Motor neuron (in vitro differentiated cells): ENCODE data around the gene EYA2. TPM values are rescaled to one million over a fixed set of nuclear protein-coding genes. Genes with fewer than 3 reads are reported as not detected.
A peak's percentile ranks its signal among the peaks of the same experiment; 100 is the strongest.
"Not testable (repeated sequence)": the region's sequence is repeated elsewhere in the genome, so short reads cannot be mapped to it uniquely, and the experiment has no call there.

Experiments used
- ATAC-seq, 8 experiments: fragments of 200-7000 bp; cut with Tn5 transposase; replicated peaks in 6 of 8; 2 replicates each; pipeline ENCODE4 v1.8.0; 2021; ENCODE audit warnings: mild to moderate bottlenecking in 8 of 8, moderate library complexity in 8 of 8
- H3K27ac ChIP-seq, 2 donors: fragments of 250-450 bp; sonication (Bioruptor Pico); 2 replicates each; pipeline ENCODE4 v1.9.0; 2021; ENCODE audit warnings: antibody characterized with exemption in 2 of 2, mild to moderate bottlenecking in 2 of 2, moderate library complexity in 1 of 2
- H3K4me1 ChIP-seq, 2 donors: fragments of 250-450 bp; sonication (Bioruptor Pico); replicated peaks in 1 of 2; 2 replicates each; pipeline ENCODE4 v1.6.1; 2021; ENCODE audit warnings: antibody characterized with exemption in 2 of 2, mild to moderate bottlenecking in 2 of 2, moderate library complexity in 1 of 2
- H3K4me3 ChIP-seq, 5 donors: fragments of 250-450 bp; sonication (Bioruptor Pico); 2 replicates each; pipeline ENCODE4 v1.9.0; 2021; ENCODE audit warnings: antibody characterized with exemption in 5 of 5, mild to moderate bottlenecking in 5 of 5, moderate library complexity in 4 of 5
- WGBS, 10 experiments: fragments of 450-650 bp; shearing (Covaris generic); methylation state at CpG; one replicate each; pipeline ENCODE4 v1.0.0; 2022; 5-methylcytosine and 5-hydroxymethylcytosine counted together
- in situ Hi-C, 9 experiments: fragments of 400-800 bp; cut with MboI; loops; one replicate each; pipeline ENCODE4 v1.15.0; 2021; ENCODE audit warnings: low sequenced_read_pairs in 9 of 9, low pct_unique_long_range_greater_than_20kb in 2 of 9; ENCODE audit not compliant: unreplicated experiment in 9 of 9
- total RNA-seq, 8 experiments: library from RNA; unstranded; fragments of 300-600 nt; gene quantifications; 2 replicates each; pipeline versions ENCODE4 v1.2.3 to v1.2.4, GENCODE V29; 2022

The EYA2 gene
- total RNA-seq, 8 experiments from 2014 or later: 0.18 to 7.5 (median 1.9) TPM; not detected in 1

DNA sequence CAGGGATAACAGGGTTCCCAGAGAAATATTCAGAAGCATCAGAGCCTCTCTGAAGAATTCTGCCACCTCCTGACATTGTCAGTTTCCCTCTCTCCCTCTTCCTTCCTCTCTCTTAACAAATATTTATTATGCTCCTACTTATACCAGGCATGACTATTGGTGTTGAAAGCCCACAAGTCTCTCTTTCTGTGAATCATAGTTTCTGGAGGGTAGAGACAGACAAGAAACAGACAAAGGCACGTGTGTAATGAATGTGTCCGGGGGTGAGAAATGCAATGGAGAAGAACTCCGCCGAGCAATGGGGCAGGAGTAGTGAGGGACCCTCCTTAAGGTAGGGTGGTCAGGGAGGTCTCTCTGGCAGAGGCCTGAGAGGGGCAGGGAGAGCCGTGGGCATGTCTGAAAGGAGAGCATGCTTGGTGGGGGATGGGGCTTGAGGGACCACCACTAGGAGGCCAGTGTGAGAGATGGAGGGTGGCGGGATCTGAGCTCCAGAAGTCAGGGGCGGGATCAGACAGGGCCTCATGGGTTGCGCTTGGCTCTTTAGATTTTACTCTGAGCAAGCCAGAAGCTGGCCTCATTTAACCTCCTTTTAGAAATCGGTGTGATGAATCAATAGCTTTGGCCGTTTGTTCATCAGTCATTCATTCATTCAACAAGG, 57.3 kb downstream of the EYA2 start:
- Histone ChIP-seq H3K4me1 (no peaks in the 10 kb centered on the region), H3K4me3 (no peak overlapping the region), H3K27ac (no peak overlapping the region)
- ATAC-seq: no peak
- in situ Hi-C loops: no loop called here
- 40 to 82% (median 67%) methylated on average over 1 to 7 of the region's 10 CpGs for WGBS, 10 experiments

DNA sequence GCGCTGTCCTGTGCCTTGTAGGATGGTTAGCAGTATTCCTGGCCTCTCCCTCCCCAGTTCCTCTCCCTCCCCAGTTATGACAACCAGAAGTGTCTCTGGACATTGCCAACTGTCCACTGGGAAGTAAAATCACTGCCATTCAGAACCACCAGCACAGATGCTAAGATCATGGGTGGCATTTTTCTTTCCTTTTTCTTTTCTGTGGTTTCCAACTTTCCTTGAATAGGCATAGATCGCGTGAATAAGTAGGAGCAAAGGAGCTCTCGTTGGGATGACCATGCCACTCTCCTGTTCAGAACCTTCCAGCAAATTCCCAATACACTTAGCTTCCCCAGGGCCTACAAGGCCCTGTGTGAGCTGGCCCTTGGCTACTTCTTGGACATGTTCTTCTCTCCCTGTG, 59.0 kb downstream of the EYA2 start:
- in situ Hi-C loops: no loop called here
- Histone ChIP-seq H3K4me1 (no peaks in the 10 kb centered on the region), H3K27ac (no peak overlapping the region), H3K4me3 (no peak overlapping the region)
- WGBS, 10 experiments: 52 to 81% (median 71%) methylated on average over 1 to 4 of the region's 4 CpGs; no CpG with 5 or more reads in 3 of the 10 experiments
- ATAC-seq: no peak

GRCh38 chr20:46954490-46955038, 59.9 kb downstream of the EYA2 start:
- no peak overlapping the region for H3K27ac ChIP-seq
- ATAC-seq: no peak
- no peak overlapping the region for H3K4me3 ChIP-seq
- H3K4me1 ChIP-seq: no peaks in the 10 kb centered on the region
- 36 to 100% (median 80%) methylated on average over 1 to 9 of the region's 15 CpGs; no CpG with 5 or more reads in 1 of the 10 experiments for WGBS, 10 experiments
- in situ Hi-C loops: no loop called here

DNA sequence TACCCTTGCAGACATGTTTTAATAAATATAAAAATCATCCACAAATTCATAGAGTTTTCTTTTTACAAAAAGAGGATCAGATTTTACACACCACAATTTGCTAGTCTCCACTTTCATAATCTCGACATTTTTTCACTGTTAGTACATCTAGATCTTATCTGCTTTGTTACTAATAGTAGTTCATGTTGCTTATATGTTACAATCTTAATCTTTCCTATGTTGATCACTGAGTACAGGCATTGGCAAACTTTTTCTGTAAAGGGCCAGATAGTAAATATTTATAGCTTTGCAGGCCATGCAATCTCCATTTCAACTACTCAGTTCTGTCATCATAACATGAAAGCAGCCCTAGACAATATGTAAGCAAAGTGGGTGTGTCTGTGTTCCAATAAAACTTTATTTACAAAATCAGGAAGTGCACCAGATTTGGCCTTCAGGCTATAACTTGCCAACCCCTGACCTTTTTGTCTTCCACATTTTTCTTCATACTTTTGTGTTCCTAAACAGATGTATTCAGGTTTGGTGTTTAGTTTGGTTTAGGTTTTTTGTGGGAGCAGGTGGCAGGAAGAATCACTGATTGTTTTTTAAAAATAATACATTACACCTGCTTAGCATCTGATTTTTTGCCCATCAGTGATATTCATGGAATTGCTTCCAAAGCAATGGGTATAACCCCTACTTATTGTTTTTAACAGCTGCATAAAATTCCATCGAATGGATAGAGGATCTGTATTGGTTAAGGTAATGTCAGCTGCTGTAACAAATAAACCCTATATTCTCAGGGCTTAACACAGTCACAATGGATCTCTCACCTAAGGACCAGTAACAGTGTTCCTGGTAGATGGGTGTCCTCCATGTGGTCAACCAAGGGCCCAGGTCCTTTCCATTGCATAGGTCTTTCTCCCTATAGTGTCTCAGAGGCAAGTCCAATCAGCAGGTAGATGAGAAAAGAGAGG, 61.2 kb downstream of the EYA2 start:
- Histone ChIP-seq H3K4me3 (no peak overlapping the region), H3K4me1 (no peaks in the 10 kb centered on the region), H3K27ac (no peak overlapping the region)
- no peak for ATAC-seq
- in situ Hi-C loops: no loop called here
- 20 to 100% (median 75%) methylated on average over 1 to 2 of the region's 2 CpGs; no CpG with 5 or more reads in 1 of the 10 experiments for WGBS, 10 experiments

DNA sequence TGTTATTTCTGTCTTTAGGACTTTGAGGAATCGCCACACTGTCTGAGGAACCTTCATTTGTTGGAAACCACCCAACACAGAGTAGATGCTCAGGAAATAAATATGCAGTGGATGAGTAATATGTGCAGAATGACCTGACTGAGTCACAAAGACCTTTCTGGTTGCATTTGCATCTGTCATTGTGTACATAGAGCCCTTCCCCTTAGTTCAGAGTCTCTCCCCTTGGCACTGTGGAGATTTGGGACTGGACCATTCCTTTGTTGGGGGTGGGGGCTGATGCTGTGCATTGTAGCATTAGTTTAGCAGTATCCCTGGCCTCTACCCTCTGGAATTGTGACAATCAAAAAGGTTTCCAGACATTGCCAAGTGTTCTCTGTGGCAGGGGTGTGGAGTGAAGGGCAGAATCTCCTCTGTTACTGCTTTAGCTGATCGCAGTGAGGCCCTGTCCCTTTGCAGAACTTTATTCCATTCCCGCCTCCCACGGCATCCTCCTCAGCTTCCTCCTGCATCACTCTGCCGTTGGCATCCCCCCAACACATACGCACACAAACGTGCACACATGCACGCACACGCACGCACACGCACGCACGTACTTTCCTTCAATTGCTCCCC, 64.5 kb downstream of the EYA2 start:
- no peak overlapping the region for H3K4me3 ChIP-seq
- ATAC-seq: peak; percentile 56 to 99 (median 69)
- H3K4me1 ChIP-seq: no peaks in the 10 kb centered on the region
- in situ Hi-C loops: no loop called here
- H3K27ac ChIP-seq: no peak overlapping the region
- 2 to 100% (median 79%) methylated on average over 1 to 11 of the region's 13 CpGs; no CpG with 5 or more reads in 2 of the 10 experiments for WGBS, 10 experiments

- H3K4me1 ChIP-seq: no peaks in the 10 kb centered on the region
- no peak overlapping the region for H3K4me3 ChIP-seq
- H3K27ac ChIP-seq: no peak overlapping the region
- ATAC-seq: no peak
- in situ Hi-C loops: no loop called here
- WGBS, 10 experiments: 80 to 100% (median 88%) methylated on average over 1 to 8 of the region's 9 CpGs; no CpG with 5 or more reads in 2 of the 10 experiments
Observed at GRCh38 chr20:46959821-46960220, 65.2 kb downstream of the EYA2 start.

GRCh38 chr20:46960536-46960935, 65.9 kb downstream of the EYA2 start:
- 10 to 97% (median 72%) methylated on average over 2 to 10 of the region's 11 CpGs; no CpG with 5 or more reads in 1 of the 10 experiments for WGBS, 10 experiments
- no peak overlapping the region for H3K27ac ChIP-seq
- H3K4me3 ChIP-seq: no peak overlapping the region
- no peaks in the 10 kb centered on the region for H3K4me1 ChIP-seq
- ATAC-seq: no peak
- in situ Hi-C loops: no loop called here

DNA sequence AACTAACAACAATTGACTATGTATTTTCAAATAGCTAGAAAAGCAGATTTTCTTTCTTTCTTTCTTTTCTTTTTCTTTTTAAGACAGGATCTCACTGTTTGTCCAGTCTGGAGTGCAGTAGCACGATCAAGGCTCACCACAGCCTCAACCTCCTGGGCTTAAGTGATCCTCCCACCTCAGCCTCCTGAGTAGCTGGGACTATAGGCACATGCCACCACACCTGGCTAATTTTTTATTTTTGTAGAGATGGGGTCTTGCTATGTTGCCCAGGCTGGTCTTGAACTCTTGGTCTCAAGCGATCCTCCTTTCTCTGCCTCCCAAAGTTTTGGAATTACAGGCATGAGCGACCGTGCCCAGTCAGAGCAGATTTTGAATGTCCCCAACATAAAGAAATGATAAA, 67.3 kb downstream of the EYA2 start:
- ATAC-seq, H3K4me1 ChIP-seq, H3K27ac ChIP-seq, H3K4me3 ChIP-seq, in situ Hi-C loops: not testable (repeated sequence)
- WGBS, 10 experiments: 8 to 100% (median 84%) methylated on average over 1 to 4 of the region's 4 CpGs; no CpG with 5 or more reads in 2 of the 10 experiments

- WGBS, 10 experiments: 0 to 100% (median 67%) methylated on average over 1 to 10 of the region's 11 CpGs; no CpG with 5 or more reads in 3 of the 10 experiments
- no peak for ATAC-seq
- in situ Hi-C loops: no loop called here
Observed at GRCh38 chr20:46962452-46963195, 68.0 kb downstream of the EYA2 start.

GRCh38 chr20:46963196-46963529, 68.5 kb downstream of the EYA2 start:
- WGBS, 10 experiments: 0 to 93% (median 62%) methylated on average over 1 to 3 of the region's 3 CpGs; no CpG with 5 or more reads in 4 of the 10 experiments
- no peak overlapping the region for H3K4me3 ChIP-seq
- in situ Hi-C loops: no loop called here
- no peak overlapping the region for H3K27ac ChIP-seq
- H3K4me1 ChIP-seq: no peaks in the 10 kb centered on the region
- ATAC-seq: peak in 2 of 8 experiments; percentile 47 to 73

More at GRCh38 chr20:46962452-46963195, 68.0 kb downstream of the EYA2 start:
- Histone ChIP-seq H3K27ac (no peak overlapping the region), H3K4me3 (no peak overlapping the region), H3K4me1 (no peaks in the 10 kb centered on the region)

GRCh38 chr20:46963758-46964617, 69.3 kb downstream of the EYA2 start:
- WGBS, 10 experiments: 58 to 93% (median 77%) methylated on average over 1 to 10 of the region's 13 CpGs; no CpG with 5 or more reads in 1 of the 10 experiments
- Histone ChIP-seq H3K4me1 (peaks cover 0 to 2% of the 10 kb centered on the region in 2 donors), H3K4me3 (no peak overlapping the region), H3K27ac (no peak overlapping the region)
- in situ Hi-C loops: no loop called here
- ATAC-seq: no peak
